ENCODE data around the gene FAM83F.

GRCh38 chr22:39989633-39990032 is 5.1 kb upstream of the FAM83F start:
- TF ChIP-seq CTCF (IDR thresholded peaks at IDR 0.05) (no peak), POLR2A (IDR thresholded peaks at IDR 0.05) (no peak), POLR2AphosphoS5 (IDR thresholded peaks at IDR 0.05) (no peak), EP300 (IDR thresholded peaks at IDR 0.05) (no peak)

Data from sigmoid colon (tissue), 4 donors.